Heart left ventricle (tissue), 16 donors: ENCODE measurements around the gene ARHGEF17. TPM values are rescaled to one million over a fixed set of nuclear protein-coding genes. Genes with fewer than 3 reads are reported as not detected.

Experiments used
- ATAC-seq, 4 donors: fragments of 200-7000 bp; cut with Tn5 transposase; one replicate each; pipeline ENCODE4 v1.9.1; 2020 to 2022; ENCODE audit warnings: moderate library complexity in 4 of 4, mild to moderate bottlenecking in 3 of 4, moderate number of reproducible peaks in 1 of 4
- DNase-seq, 5 donors: peaks; one replicate each; pipeline ENCODE4 v3.0.0-alpha.2; 2020
- H3K27ac ChIP-seq, 12 donors: fragments of 200-600 bp; sonication (generic) in 4 of 12; one replicate each; pipeline versions ENCODE4 v1.5.0 to v1.8.0; 2016 to 2022; ENCODE audit warnings: mild to moderate bottlenecking in 2 of 12
- H3K27me3 ChIP-seq, 9 donors: fragments of 200-600 bp; sonication (generic) in 2 of 9; one replicate each; pipeline versions ENCODE4 v1.5.1 to v1.8.0; 2016 to 2022; ENCODE audit warnings: mild to moderate bottlenecking in 3 of 9
- H3K36me3 ChIP-seq, 9 donors: fragments of 200-600 bp; sonication (generic) in 2 of 9; one replicate each; pipeline versions ENCODE4 v1.5.0 to v1.8.0; 2018 to 2022; ENCODE audit warnings: mild to moderate bottlenecking in 2 of 9
- H3K4me1 ChIP-seq, 12 donors: fragments of 200-600 bp; sonication (generic) in 4 of 12; one replicate each; pipeline versions ENCODE4 v1.5.0 to v1.8.0; 2016 to 2022; ENCODE audit warnings: mild to moderate bottlenecking in 3 of 12
- H3K4me3 ChIP-seq, 12 donors: fragments of 200-600 bp; sonication (generic) in 4 of 12; one replicate each; pipeline versions ENCODE4 v1.5.0 to v1.8.0; 2017 to 2022; ENCODE audit warnings: mild to moderate bottlenecking in 9 of 12, moderate library complexity in 4 of 12
- H3K9me3 ChIP-seq, 12 donors: fragments of 200-600 bp; sonication (generic) in 4 of 12; one replicate each; pipeline versions ENCODE4 v1.5.0 to v1.8.0; 2016 to 2022; ENCODE audit warnings: mild to moderate bottlenecking in 1 of 12
- POLR2A ChIP-seq, 2 donors: fragments of 450-650 bp; IDR thresholded peaks; one replicate each; pipeline ENCODE4 v1.6.1; 2017; ENCODE audit warnings: antibody characterized with exemption in 2 of 2, mild to moderate bottlenecking in 2 of 2, moderate library complexity in 2 of 2
- WGBS, 4 donors: extraction: QIAGEN DNeasy Blood & Tissue Kit in 2 of 4; methylation state at CpG; one replicate each; pipeline versions ENCODE4 v1.1.5 to v1.1.7; 2013 to 2018; 5-methylcytosine and 5-hydroxymethylcytosine counted together
- intact Hi-C, 10 donors: fragments of 100-400 bp; cut with DNase I; formaldehyde crosslinking; loops; one replicate each; pipeline versions ENCODE4 v1.11.1 to v1.14.2; 2022
- polyA plus RNA-seq, 2 donors: library from polyadenylated mRNA; stranded (reverse); fragments of 200-250 nt; gene quantifications; one replicate each; pipeline ENCODE4 v1.2.3, GENCODE V29; 2013
- total RNA-seq, 9 donors: library from RNA; depleted of rRNA in 2 of 9; stranded (reverse); fragments of >200 nt in 2 of 9; fragmentation: NEBNext Ultra II Directional in 3 of 9; extraction: Animal tissue kit (Norgen Biotek cat#: 25700) in 3 of 9; gene quantifications; one replicate each; pipeline versions ENCODE4 v1.1.0 to v1.2.4, GENCODE V29; 2016 to 2023
- TF ChIP-seq, protein P1 (sequence below), 12 donors: fragments of 200-600 bp; sonication (generic) in 4 of 12; IDR thresholded peaks; one replicate each; pipeline versions ENCODE4 v1.5.0 to v1.8.0; 2018 to 2022; ENCODE audit warnings: antibody characterized with exemption in 12 of 12, mild to moderate bottlenecking in 5 of 12
- donor health status: ischemic (EF 13 %, LVEDD 7.1; RV severe dilation, severe dysfunction).
- donor health status: healthy with polysubstance abuse.
- donor health status: DM: no; HTN: yes; CAD: no.
- donor health status: DM: no; HTN: no; CAD: no.
- donor health status: ischemic (EF 25% LVEDD 6.9; RV normal size, moderate dysfunction).
- donor health status: ischemic (EF 25% LVEDD 5.7; RV mildly dilated, moderate dysfunction).
- donor health status: healthy.
- donor health status: DM: yes; HTN: yes; CAD: no.
- donor health status: ischemic (EF 35%, LVEDD 5.7; RV mildly dilated, moderate dysfunction).
- donor health status: nonischemic (EF 11% LVEDD 7.7; RV severe dilation, severe dysfunction).
- donor health status: DM: yes; HTN: yes; CAD: no.
- donor health status: PGD.
- donor health status: ischemic (EF 29% LVEDD 5.4; RV normal size, mild dysfunction).
- donor health status: nonischemic (EF 23%, LVEDD 6.1; RV moderate dilation, normal function).

Gene ARHGEF17
- total and polyA plus RNA-seq, 11 donors: 27.5 to 83.9 (median 56.5) TPM

DNA sequence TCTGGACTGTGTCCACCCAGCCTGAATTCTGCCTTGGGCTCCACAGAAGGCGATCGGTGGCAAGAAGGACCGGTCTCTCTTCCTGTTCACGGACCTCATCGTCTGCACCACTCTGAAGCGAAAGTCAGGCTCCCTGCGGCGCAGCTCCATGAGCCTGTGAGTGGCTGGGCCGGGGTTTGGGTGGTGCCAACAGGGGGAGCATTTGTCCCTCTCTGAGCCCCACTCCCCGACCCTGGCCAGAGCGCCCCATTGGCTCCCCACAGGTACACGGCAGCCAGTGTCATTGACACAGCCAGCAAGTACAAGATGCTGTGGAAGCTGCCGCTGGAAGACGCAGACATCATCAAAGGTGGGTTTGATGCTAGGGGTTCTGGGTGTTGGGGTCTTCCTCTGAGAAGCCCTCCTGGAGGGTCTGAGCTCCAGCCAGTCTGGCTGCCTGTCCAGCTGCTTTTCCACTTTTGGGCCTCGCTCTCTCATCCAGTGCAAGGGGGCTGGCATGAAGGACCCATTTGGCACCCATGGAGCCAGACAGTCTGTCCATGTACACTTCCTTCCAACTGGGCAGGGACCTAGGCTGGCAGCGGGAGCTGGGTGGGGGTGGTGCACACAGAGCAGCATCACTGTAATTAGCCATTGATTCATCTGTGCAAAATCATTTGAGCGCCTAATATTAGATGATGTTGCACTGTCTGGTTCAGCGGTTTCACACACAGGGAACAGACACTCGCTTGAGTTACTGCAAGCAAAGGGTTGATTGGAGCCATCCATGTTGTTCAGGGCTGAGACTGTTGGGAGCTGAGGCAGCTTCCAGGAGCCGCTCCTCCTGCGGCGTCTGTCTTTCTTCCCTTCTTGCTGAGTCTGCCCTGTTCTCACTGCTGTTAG lies 49.1 kb downstream of the ARHGEF17 start:
- no peaks in the 10 kb centered on the region for H3K27me3 ChIP-seq
- TF ChIP-seq POLR2A (IDR thresholded peaks at IDR 0.05): no peak
- TF ChIP-seq, protein P1, sequence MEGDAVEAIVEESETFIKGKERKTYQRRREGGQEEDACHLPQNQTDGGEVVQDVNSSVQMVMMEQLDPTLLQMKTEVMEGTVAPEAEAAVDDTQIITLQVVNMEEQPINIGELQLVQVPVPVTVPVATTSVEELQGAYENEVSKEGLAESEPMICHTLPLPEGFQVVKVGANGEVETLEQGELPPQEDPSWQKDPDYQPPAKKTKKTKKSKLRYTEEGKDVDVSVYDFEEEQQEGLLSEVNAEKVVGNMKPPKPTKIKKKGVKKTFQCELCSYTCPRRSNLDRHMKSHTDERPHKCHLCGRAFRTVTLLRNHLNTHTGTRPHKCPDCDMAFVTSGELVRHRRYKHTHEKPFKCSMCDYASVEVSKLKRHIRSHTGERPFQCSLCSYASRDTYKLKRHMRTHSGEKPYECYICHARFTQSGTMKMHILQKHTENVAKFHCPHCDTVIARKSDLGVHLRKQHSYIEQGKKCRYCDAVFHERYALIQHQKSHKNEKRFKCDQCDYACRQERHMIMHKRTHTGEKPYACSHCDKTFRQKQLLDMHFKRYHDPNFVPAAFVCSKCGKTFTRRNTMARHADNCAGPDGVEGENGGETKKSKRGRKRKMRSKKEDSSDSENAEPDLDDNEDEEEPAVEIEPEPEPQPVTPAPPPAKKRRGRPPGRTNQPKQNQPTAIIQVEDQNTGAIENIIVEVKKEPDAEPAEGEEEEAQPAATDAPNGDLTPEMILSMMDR (IDR thresholded peaks at IDR 0.05): no peak
- peaks cover 0 to 25% (median 6%) of the 10 kb centered on the region in 12 donors for H3K4me1 ChIP-seq
- H3K36me3 ChIP-seq: peaks cover 6 to 96% (median 78%) of the 10 kb centered on the region in 9 donors
- no peaks in the 10 kb centered on the region for H3K9me3 ChIP-seq
- no peak overlapping the region for H3K4me3 ChIP-seq
- no peak overlapping the region for H3K27ac ChIP-seq
- DNase-seq (no peak), ATAC-seq (no peak)
- intact Hi-C loops: no loop called here
- 90 to 95% (median 93%) methylated on average over 13 to 22 of the region's 22 CpGs for WGBS, 4 donors

DNA sequence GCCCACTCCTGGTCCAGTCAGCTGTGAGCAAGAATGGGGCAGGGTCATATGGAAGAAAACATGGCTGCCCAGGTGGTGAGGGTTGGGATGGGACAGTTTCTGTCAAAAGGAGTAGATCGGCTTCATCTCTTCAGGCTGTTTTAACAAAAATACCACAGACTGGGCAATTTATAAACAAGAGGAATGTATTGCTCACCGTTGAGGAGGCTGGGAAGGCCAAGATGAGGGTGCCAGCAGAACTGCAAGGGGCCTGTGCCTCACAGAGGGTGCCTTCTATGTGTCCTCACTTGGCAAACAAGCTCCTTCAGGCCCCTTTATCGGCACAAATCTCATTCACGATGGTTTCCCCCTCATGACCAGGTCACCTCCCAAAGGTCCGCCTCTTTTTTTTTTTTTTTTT lies 50.0 kb downstream of the ARHGEF17 start:
- no peak for TF ChIP-seq POLR2A (IDR thresholded peaks at IDR 0.05)
- TF ChIP-seq, protein P1 (IDR thresholded peaks at IDR 0.05): no peak
- peaks cover 0 to 25% (median 6%) of the 10 kb centered on the region in 12 donors for H3K4me1 ChIP-seq
- 63 to 80% (median 78%) methylated on average over 5 of the region's 5 CpGs for whole genome bisulfite sequencing, 4 donors
- no peaks in the 10 kb centered on the region for H3K9me3 ChIP-seq
- ATAC-seq (no peak), DNase-seq (no peak)
- H3K36me3 ChIP-seq: peaks cover 6 to 97% (median 81%) of the 10 kb centered on the region in 9 donors
- H3K27me3 ChIP-seq: no peaks in the 10 kb centered on the region
- intact Hi-C loops: no loop called here
- H3K4me3 ChIP-seq: no peak overlapping the region
- H3K27ac ChIP-seq: no peak overlapping the region

DNA sequence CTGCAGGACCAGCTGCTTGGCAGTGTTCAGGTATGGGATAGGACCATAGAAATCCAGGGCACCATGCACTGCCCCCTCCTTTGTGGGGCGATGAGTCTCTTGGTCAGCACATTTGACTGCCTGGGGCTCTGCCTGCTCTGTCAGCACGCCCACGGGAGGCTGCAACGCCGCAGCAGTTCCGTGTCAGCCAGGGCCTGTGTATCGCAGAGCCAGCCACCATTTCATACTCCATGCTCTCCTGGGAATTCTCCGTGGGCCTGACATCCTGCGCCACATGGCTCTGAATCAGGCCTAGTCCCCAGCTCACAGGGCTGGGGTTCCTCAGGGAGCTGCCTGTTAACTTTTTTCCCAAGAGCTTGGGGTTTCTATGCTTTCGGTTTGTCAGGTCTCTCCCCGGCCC lies 51.3 kb downstream of the ARHGEF17 start:
- peaks cover 0 to 25% (median 6%) of the 10 kb centered on the region in 12 donors for H3K4me1 ChIP-seq
- peak overlapping the region in 11 of 12 donors; percentile 19 to 61 (median 47) for H3K27ac ChIP-seq
- H3K9me3 ChIP-seq: no peaks in the 10 kb centered on the region
- TF ChIP-seq, protein P1 (IDR thresholded peaks at IDR 0.05): no peak
- TF ChIP-seq POLR2A (IDR thresholded peaks at IDR 0.05): no peak
- peaks cover 6 to 98% (median 83%) of the 10 kb centered on the region in 9 donors for H3K36me3 ChIP-seq
- peak; percentile 65 to 83 (median 81) for DNase-seq
- no peaks in the 10 kb centered on the region for H3K27me3 ChIP-seq
- intact Hi-C loops: no loop called here
- 64 to 78% (median 67%) methylated on average over 8 to 11 of the region's 11 CpGs for WGBS, 4 donors
- peak overlapping the region in 2 of 12 donors; percentile 11 to 15 for H3K4me3 ChIP-seq
- ATAC-seq: peak; percentile 40 to 76 (median 58)
